Activated CD4-positive, alpha-beta memory T cell treated with anti-CD3 and anti-CD28 coated beads for 36 hours (primary cell): ENCODE results near the gene CHERP. TPM values are rescaled to one million over a fixed set of nuclear protein-coding genes. Genes with fewer than 3 reads are reported as not detected.
"Not testable (repeated sequence)": the region's sequence is repeated elsewhere in the genome, so short reads cannot be mapped to it uniquely, and the experiment has no call there.

Source experiments
- CTCF ChIA-PET: fragments of 350-600 bp; sonication (Branson Sonifier 250); formaldehyde crosslinking; loops from one replicate; lab custom pipeline; 2021; ENCODE audit warnings: antibody characterized with exemption, inconsistent platforms; lab: Charles Lee
- POLR2A ChIA-PET: fragments of 350-600 bp; sonication (Branson Sonifier 250); formaldehyde crosslinking; loops from one replicate; lab custom pipeline; 2021; ENCODE audit warnings: antibody characterized with exemption; lab: Charles Lee
- DNase-seq: peaks from one replicate; pipeline ENCODE4 v3.0.0-alpha.2; 2020
- H3K27ac Mint-ChIP-seq: one replicate; pipeline ENCODE4 v1.8.0; 2021; ENCODE audit warnings: mixed read lengths
- H3K27me3 Mint-ChIP-seq: one replicate; pipeline ENCODE4 v1.8.0; 2021; ENCODE audit warnings: mixed read lengths
- H3K36me3 Mint-ChIP-seq: one replicate; pipeline ENCODE4 v1.8.0; 2021; ENCODE audit warnings: mixed read lengths
- H3K4me1 Mint-ChIP-seq: one replicate; pipeline ENCODE4 v1.8.0; 2021; ENCODE audit warnings: low read depth, mixed read lengths
- H3K4me3 Mint-ChIP-seq: one replicate; pipeline ENCODE4 v1.8.0; 2021; ENCODE audit warnings: mild to moderate bottlenecking, mixed read lengths
- H3K9me3 Mint-ChIP-seq: one replicate; pipeline ENCODE4 v1.8.0; 2021; ENCODE audit warnings: mixed read lengths
- intact Hi-C: fragments of 100-400 bp; cut with micrococcal nuclease; formaldehyde crosslinking; loops from one replicate; pipeline ENCODE4 v1.15.1; 2023
- total RNA-seq, 2 experiments: library from RNA; stranded (reverse); gene quantifications; one replicate each; pipeline ENCODE4 v1.2.3, GENCODE V29; 2021

The CHERP gene
- total RNA-seq, 2 experiments from 2014 or later: 50.8 TPM

DNA sequence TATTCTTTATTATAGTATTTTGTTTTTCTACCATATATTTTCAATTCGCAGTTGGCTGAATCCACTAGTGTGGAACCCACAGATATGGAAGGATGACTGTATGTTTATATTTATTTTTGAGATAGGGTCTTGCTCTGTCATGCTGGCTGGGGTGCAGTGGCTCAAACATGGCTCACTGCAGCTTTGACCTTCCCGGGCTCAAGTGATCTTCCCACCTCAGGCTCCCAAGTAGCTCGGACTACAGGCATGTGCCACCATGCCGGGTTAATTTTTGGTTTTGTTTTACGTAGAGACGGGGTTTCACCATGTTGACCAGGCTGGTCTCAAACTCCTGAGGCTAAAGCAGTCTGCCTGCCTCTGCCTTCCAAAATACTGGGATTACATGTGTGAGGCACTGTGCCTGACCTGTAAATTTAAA is 20.4 kb upstream of the CHERP start:
- intact Hi-C loops: no loop called here
- no peak for DNase-seq
- Mint-ChIP-seq H3K27me3 (no peaks in the 10 kb centered on the region), H3K27ac (no peak overlapping the region), H3K36me3 (peaks cover 49% of the 10 kb centered on the region), H3K4me1 (peaks cover 13% of the 10 kb centered on the region), H3K9me3 (no peaks in the 10 kb centered on the region), H3K4me3 (no peak overlapping the region)
- ChIA-PET CTCF (interaction anchor here (1.1 kb wide), 1 partner anchor 25 kb away, joined by 3 read pairs; no protein-coding TSS in a partner anchor), POLR2A (no interaction called here)

DNA sequence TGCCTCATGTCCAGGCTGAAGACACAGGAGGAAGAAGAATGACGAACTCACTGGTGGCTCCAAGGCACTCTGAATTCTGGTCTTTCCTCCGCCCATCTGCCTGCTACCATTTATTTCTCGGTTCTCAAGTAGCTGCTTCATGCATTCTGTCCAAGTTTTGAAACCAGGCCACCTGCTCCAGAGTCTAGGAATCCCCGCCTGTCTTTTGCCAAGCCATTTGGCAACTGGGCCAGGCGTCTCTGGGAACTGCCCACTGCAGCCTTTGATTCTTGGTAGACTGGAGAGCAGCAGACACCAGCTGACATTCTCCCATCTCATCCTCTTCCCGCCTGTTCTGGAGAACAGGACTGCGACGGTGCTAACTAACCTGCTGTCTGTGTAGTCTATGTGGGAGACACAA is 19.1 kb upstream of the CHERP start:
- DNase-seq: no peak
- no peak overlapping the region for H3K4me3 Mint-ChIP-seq
- H3K4me1 Mint-ChIP-seq: peaks cover 6% of the 10 kb centered on the region
- ChIA-PET CTCF (interaction anchor here (1.1 kb wide), 1 partner anchor 26 kb away, joined by 3 read pairs; no protein-coding TSS in a partner anchor), POLR2A (interaction anchor here (0.6 kb wide), 1 partner anchor 991 kb away, joined by 3 read pairs; no protein-coding TSS in a partner anchor)
- H3K9me3 Mint-ChIP-seq: no peaks in the 10 kb centered on the region
- no peak overlapping the region for H3K27ac Mint-ChIP-seq
- H3K27me3 Mint-ChIP-seq: no peaks in the 10 kb centered on the region
- peaks cover 45% of the 10 kb centered on the region for H3K36me3 Mint-ChIP-seq
- intact Hi-C loops: no loop called here

DNA sequence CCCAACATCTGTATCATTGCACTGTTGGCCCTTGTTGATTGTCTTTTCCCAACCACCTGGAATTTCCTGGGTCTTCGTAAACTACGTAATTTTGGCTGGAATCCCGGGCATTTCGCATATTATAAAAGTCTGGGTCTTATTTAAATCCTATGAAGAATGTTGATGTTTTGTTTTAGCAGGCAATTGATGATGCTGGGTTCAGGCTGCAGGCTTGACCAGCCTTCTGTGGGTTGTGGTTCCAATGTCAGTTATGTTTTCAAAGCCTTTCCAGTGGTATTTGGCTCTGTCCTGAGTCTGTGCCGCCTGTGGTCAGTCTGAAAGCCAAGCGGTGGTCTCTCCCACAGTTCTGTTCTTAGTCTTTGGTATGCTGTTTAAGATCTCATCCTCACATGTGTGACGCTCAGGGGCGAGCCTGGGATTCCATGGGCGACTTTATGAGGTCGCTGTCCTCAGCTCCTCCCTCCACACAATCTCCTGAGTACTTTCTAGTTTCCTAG is 17.6 kb upstream of the CHERP start:
- intact Hi-C loops: no loop called here
- ChIA-PET CTCF (no interaction called here), POLR2A (no interaction called here)
- Mint-ChIP-seq H3K4me1 (peaks cover 1% of the 10 kb centered on the region), H3K4me3 (no peak overlapping the region), H3K27me3 (no peaks in the 10 kb centered on the region), H3K27ac (no peak overlapping the region), H3K9me3 (no peaks in the 10 kb centered on the region), H3K36me3 (peaks cover 44% of the 10 kb centered on the region)
- DNase-seq: no peak

DNA sequence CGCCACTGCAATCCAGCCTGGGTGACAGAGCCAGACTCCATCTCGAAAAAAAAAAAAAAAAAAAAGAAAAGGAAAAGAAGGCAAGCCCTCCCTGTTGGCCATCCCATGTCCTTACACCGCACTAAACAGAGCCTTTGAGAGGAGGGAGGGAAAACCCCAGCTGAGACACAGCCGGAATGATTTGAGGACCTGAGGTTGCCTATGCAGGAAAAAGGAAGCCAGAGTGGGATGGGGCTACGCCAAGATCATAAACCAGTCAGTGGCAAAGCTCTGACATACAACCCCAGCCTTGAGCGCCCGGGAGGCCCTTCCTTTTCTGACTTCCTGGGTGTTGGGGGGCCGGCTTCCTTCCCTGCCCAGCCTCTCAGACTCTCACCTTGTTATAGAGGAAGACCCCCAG is 12.5 kb upstream of the CHERP start:
- Mint-ChIP-seq H3K27me3 (no peaks in the 10 kb centered on the region), H3K9me3 (no peaks in the 10 kb centered on the region), H3K4me1 (peaks cover 11% of the 10 kb centered on the region), H3K36me3 (peaks cover 31% of the 10 kb centered on the region), H3K27ac (no peak overlapping the region), H3K4me3 (no peak overlapping the region)
- DNase-seq: no peak
- ChIA-PET POLR2A (no interaction called here), CTCF (no interaction called here)
- intact Hi-C loops: no loop called here

DNA sequence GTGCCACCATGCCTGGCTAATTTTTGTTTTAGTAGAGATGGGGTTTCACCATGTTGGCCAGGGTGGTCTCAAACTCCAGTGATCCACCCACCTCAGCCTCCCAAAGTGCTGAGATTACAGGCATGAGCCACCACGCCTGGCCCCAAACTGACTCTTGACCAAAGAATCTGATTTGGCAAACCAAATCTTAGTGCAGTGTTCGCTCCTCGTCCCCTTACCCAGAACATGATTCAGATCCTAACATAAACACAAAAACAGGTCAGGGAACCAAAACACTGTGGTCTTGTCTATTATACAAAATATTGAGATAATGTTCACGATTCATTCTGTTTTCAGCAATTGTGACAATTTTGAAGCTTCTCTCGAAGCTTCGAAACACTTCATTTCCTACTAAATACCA is 9.7 kb upstream of the CHERP start:
- H3K4me3 Mint-ChIP-seq, CTCF ChIA-PET, H3K27me3 Mint-ChIP-seq, POLR2A ChIA-PET, H3K27ac Mint-ChIP-seq, DNase-seq, H3K9me3 Mint-ChIP-seq, intact Hi-C loops: not testable (repeated sequence)
- H3K4me1 Mint-ChIP-seq: peaks cover 24% of the 10 kb centered on the region
- H3K36me3 Mint-ChIP-seq: peaks cover 24% of the 10 kb centered on the region

DNA sequence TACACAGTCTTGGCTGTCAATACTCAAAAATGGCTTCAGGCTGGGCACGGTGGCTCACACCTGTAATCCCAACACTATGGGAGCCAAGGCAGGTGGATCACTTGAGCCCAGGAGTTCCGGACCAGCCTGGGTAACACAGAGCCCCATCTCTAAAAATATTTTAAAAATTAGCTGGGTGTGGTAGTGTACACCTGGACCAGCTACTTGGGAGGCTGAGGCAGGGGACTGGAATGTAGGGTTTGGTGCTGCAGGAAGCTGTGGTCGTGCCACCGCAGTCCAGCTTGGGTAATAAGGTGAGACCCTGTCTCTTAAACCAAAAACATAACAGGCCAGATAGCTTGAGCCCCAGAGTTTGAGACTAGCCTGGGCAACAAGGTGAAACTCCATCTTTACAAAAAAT is 6.7 kb upstream of the CHERP start:
- Mint-ChIP-seq H3K27ac (no peak overlapping the region), H3K36me3 (peaks cover 18% of the 10 kb centered on the region), H3K9me3 (no peaks in the 10 kb centered on the region), H3K27me3 (no peaks in the 10 kb centered on the region), H3K4me3 (no peak overlapping the region), H3K4me1 (peaks cover 36% of the 10 kb centered on the region)
- ChIA-PET POLR2A (interaction anchor here (1.6 kb wide), 1 partner anchor 38 kb away, joined by 6 read pairs; no protein-coding TSS in a partner anchor), CTCF (interaction anchor here (0.6 kb wide), 1 partner anchor 79 kb away, joined by 3 read pairs; no protein-coding TSS in a partner anchor)
- no peak for DNase-seq
- intact Hi-C loops: no loop called here

DNA sequence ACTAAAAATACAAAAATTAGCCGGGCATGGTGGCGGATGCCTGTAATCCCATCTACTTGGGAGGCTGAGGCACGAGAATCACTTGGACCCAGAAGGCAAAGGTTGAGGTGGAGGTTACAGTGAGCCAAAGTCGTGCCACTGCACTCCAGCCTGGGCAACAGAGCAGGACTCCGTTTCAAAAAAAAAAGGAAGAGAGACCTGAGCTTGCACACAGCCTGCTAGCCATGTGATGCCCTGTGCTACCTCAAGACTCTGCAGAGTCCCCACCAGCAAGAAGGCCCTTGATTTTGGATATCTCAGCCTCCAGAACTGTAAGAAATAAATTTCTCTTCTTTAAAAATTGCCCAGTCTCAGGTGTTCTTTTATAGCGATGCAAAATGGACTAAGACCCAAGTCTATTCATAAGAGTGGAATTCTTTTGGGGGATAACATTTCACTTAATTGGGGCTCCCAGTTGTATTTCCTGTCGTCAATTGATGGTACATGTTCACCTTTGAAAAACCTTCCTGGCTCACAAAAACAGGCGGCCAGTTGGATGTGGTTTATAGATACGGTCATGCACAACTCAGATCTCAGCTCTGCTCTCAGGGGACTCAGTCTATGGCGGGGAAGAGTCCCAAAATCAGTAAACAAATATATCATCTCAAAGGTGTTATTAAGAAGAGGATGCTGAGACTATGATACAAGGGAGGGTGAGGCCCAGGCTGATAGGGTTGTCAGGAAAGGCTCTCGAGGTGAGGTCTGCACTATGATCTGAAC is 2.4 kb upstream of the CHERP start:
- DNase-seq: no peak
- intact Hi-C loops: loop anchor here (5.0 kb wide), 1 partner anchor 97 kb away; no protein-coding TSS in a partner anchor
- Mint-ChIP-seq H3K27ac (peak overlapping the region; percentile 18), H3K4me3 (peak overlapping the region; percentile 6), H3K27me3 (no peaks in the 10 kb centered on the region), H3K4me1 (peaks cover 46% of the 10 kb centered on the region), H3K36me3 (peaks cover 18% of the 10 kb centered on the region), H3K9me3 (no peaks in the 10 kb centered on the region)
- ChIA-PET POLR2A (no interaction called here), CTCF (interaction anchor here (1.7 kb wide), 1 partner anchor 17 kb away, joined by 5 read pairs; no protein-coding TSS in a partner anchor)

DNA sequence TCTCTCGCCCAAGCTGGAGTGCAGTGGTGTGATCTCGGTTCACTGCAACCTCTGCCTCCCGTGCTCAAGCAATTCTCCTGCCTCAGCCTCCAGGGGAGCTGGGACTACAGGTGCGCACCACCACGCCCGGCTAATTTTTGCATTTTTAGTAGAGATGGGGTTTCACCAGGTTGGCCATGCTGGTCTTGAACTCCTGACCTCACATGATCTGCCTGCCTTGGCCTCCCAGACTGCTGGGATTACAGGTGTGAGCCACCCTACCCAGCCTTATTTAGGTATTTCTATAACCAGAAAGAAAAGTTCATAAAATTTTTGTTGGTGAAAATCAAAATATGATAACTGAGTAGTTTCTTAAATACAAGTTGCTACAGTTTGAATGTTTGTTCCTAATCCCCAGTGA is 1.5 kb upstream of the CHERP start:
- not testable (repeated sequence) for DNase-seq, H3K9me3 Mint-ChIP-seq, H3K27me3 Mint-ChIP-seq
- POLR2A ChIA-PET: interaction anchor here (0.7 to 1.9 kb wide), 5 partner anchors 23 to 120 kb away, joined by 3 to 8 read pairs (median 5); partner anchors contain the start of genes MED26, SMIM7 and TMEM38A
- CTCF ChIA-PET: interaction anchor here (1.0 kb wide), 1 partner anchor 41 kb away, joined by 3 read pairs; no protein-coding TSS in a partner anchor
- intact Hi-C loops: loop anchor here (2.0 to 5.0 kb wide), 2 partner anchors 29 to 96 kb away; partner anchors contain the start of gene SLC35E1
- peaks cover 23% of the 10 kb centered on the region for H3K36me3 Mint-ChIP-seq
- peak overlapping the region; percentile 81 for H3K27ac Mint-ChIP-seq
- H3K4me1 Mint-ChIP-seq: peaks cover 48% of the 10 kb centered on the region
- peak overlapping the region; percentile 84 for H3K4me3 Mint-ChIP-seq

DNA sequence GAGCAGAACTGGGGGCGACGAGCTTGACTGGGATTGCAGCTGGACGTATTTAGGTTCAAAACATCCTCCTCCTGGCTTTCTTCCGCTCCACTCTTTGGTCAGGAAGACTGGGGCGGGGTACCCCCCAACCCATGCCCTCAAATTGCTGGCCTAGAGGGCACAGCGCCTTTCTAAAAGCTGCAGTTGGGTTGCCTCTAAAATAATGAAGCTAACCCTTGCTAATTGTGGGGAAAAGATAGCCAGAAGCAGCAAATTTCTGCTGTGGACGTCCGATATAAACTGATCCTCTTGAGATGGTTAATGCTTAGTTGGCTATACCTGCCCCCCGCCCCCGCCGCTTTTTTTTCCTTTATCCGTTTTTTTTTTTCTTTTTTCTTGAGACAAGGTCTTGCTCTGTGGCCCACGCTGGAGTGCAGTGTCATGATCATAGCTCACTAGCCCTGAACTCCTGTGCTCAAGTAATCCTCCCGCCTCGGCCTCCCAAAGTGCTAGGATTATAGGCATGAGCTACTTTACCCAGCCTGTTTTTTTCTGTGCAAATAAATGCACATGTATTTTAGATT is 754 bp upstream of the CHERP start:
- H3K27ac Mint-ChIP-seq: peak overlapping the region; percentile 81

DNA sequence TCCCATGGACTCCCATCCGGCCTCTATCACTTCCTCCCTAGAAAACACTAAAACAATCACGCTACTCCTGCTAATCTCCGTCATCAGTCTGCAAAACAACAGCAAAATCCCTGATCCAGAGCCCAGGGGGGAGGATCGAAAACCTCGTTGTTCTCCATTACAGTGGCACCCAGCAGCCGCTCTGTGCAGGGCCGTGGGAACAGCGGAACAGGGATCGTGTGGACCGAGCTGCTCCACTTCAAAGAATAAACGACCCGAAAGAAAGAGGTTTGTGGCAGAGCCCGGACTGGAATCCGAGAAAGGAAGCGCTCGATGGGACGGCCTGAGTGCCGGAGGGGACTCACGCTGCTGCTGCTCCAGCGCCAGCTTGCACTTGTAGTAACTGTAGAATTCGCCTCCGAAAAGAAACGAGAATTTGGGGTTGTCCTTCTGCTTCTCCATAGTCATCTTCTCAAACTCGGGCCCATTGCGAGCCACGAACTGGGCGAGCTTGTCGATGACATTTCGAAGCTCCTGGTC is 652 bp downstream of the CHERP start:
- intact Hi-C loops: loop anchor here (1.0 to 5.0 kb wide), 6 partner anchors 31 to 119 kb away; partner anchors contain the start of genes C19orf44, CALR3, MED26 and SLC35E1
- H3K36me3 Mint-ChIP-seq: peaks cover 37% of the 10 kb centered on the region
- H3K9me3 Mint-ChIP-seq: no peaks in the 10 kb centered on the region
- no peaks in the 10 kb centered on the region for H3K27me3 Mint-ChIP-seq
- H3K27ac Mint-ChIP-seq: peak overlapping the region; percentile 77
- H3K4me1 Mint-ChIP-seq: peaks cover 52% of the 10 kb centered on the region
- H3K4me3 Mint-ChIP-seq: peak overlapping the region; percentile 84
- ChIA-PET POLR2A (interaction anchor here (1.9 kb wide), 1 partner anchor 86 kb away, joined by 8 read pairs; the partner anchor contains the start of gene MED26), CTCF (interaction anchor here (0.9 kb wide), 1 partner anchor 46 kb away, joined by 3 read pairs; no protein-coding TSS in a partner anchor)
- DNase-seq: peak; percentile 39

More for the DNA sequence above, 754 bp upstream of the CHERP start:
- Mint-ChIP-seq H3K27me3 (no peaks in the 10 kb centered on the region), H3K4me3 (peak overlapping the region; percentile 84), H3K9me3 (no peaks in the 10 kb centered on the region), H3K36me3 (peaks cover 29% of the 10 kb centered on the region), H3K4me1 (peaks cover 53% of the 10 kb centered on the region)
- DNase-seq: peak; percentile 33
- ChIA-PET POLR2A (interaction anchor here (0.6 to 1.9 kb wide), 9 partner anchors 29 to 357 kb away, joined by 3 to 8 read pairs (median 4); partner anchors contain the start of genes MED26, SLC35E1, SMIM7 and TMEM38A), CTCF (interaction anchor here (1.0 kb wide), 1 partner anchor 42 kb away, joined by 3 read pairs; no protein-coding TSS in a partner anchor)
- intact Hi-C loops: loop anchor here (1.0 to 5.0 kb wide), 6 partner anchors 30 to 117 kb away; partner anchors contain the start of genes C19orf44, CALR3, MED26 and SLC35E1

DNA sequence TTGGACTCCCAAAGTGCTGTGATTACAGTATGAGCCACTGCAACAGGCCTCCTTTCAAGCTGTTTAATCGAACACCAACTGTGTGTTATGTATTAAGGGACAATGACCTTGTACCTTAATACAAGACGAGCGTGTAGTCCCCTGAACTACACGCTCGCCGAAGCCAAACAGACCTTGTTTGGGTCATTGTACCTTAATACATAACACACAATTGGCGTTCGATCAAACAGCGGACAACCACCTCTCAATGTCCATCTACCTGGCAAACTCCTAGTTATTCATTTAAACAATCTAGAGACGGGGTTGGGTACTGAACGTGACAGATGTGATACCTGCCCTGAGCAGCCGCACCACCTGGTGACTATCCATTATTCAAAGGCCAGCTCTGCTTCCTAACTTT is 1.3 kb downstream of the CHERP start:
- POLR2A ChIA-PET: no interaction called here
- Mint-ChIP-seq H3K4me1 (peaks cover 52% of the 10 kb centered on the region), H3K27me3 (no peaks in the 10 kb centered on the region), H3K27ac (peak overlapping the region; percentile 77), H3K36me3 (peaks cover 41% of the 10 kb centered on the region), H3K9me3 (no peaks in the 10 kb centered on the region), H3K4me3 (peak overlapping the region; percentile 84)
- no peak for DNase-seq
- CTCF ChIA-PET: no interaction called here
- intact Hi-C loops: loop anchor here (5.0 kb wide), 1 partner anchor 94 kb away; no protein-coding TSS in a partner anchor
